ENCODE data around the gene PDGFRB.

GRCh38 chr5:150114102-150114641 lies 41.5 kb downstream of the PDGFRB start:
- TF ChIP-seq EZH2 (IDR thresholded peaks at IDR 0.05; ENCODE audit: low read length): no peak
- peak in 1 of 3 experiments; percentile 1 for TF ChIP-seq CTCF (optimal IDR thresholded peaks at IDR 0.05 in 1 of 3, IDR thresholded peaks at IDR 0.05 in 1 of 3, conservative IDR thresholded peaks at IDR 0.05 in 1 of 3; ENCODE audit: extremely low read depth in 1 of 3, insufficient read depth in 2 of 3, low read length in 3 of 3)
